Measurements from ENCODE around the gene ADAP1. TPM values are rescaled to one million over a fixed set of nuclear protein-coding genes. Genes with fewer than 3 reads are reported as not detected.

ADAP1 gene
- total RNA-seq, 2 experiments from 2014 or later = 6.8 to 7.2 TPM

- no peaks in the 10 kb centered on the region for H3K9me3 Mint-ChIP-seq
- CTCF ChIA-PET = interaction anchor here (9.5 kb wide), 1 partner anchor 72 kb away, joined by 220 read pairs; no protein-coding TSS in a partner anchor
- no peaks in the 10 kb centered on the region for H3K27me3 Mint-ChIP-seq
- TF ChIP-seq CTCF (IDR thresholded peaks at IDR 0.05) = no peak
- H3K36me3 Mint-ChIP-seq (ENCODE audit: low read depth) = no peaks in the 10 kb centered on the region
- DNase-seq (no peak), ATAC-seq (ENCODE audit: poor library complexity) (no peak)
- POLR2A ChIA-PET = no interaction called here
- H3K4me3 Mint-ChIP-seq = no peak overlapping the region
- Histone ChIP-seq H3K4me1 (ENCODE audit: insufficient read depth, low read length) (peaks cover 12% of the 10 kb centered on the region), H3K27me3 (ENCODE audit: control insufficient read depth in 1 of 2, insufficient read depth in 2 of 2, low read length in 2 of 2) (peaks cover 10 to 15% of the 10 kb centered on the region in 2 experiments), H3K9me3 (ENCODE audit: control insufficient read depth in 1 of 2, insufficient read depth in 1 of 2, low read length in 2 of 2) (peaks cover 0 to 4% of the 10 kb centered on the region in 2 experiments), H3K27ac (ENCODE audit: low read depth in 1 of 2, low read length in 2 of 2) (no peak overlapping the region), H3K4me3 (ENCODE audit: low read length) (no peak overlapping the region), H3K36me3 (ENCODE audit: insufficient read depth, low read length) (peaks cover 2% of the 10 kb centered on the region)
- H3K27ac Mint-ChIP-seq = no peak overlapping the region
- peaks cover 6% of the 10 kb centered on the region for H3K4me1 Mint-ChIP-seq (ENCODE audit: low read depth)
- intact Hi-C loops (cut with DNase I, micrococcal nuclease) = no loop called here
Measured at GRCh38 chr7:990933-991728, 36.7 kb upstream of the ADAP1 start.

- peaks cover 6% of the 10 kb centered on the region for H3K4me1 Mint-ChIP-seq (ENCODE audit: low read depth)
- intact Hi-C loops (cut with DNase I, micrococcal nuclease) = no loop called here
- no peak overlapping the region for H3K27ac ChIP-seq (ENCODE audit: low read depth in 1 of 2, low read length in 2 of 2)
- H3K4me3 Mint-ChIP-seq = no peak overlapping the region
- H3K4me3 ChIP-seq (ENCODE audit: low read length) = no peak overlapping the region
- DNase-seq (no peak), ATAC-seq (ENCODE audit: poor library complexity) (no peak)
- peaks cover 12% of the 10 kb centered on the region for H3K4me1 ChIP-seq (ENCODE audit: insufficient read depth, low read length)
- no peaks in the 10 kb centered on the region for H3K9me3 Mint-ChIP-seq
- no peaks in the 10 kb centered on the region for H3K36me3 Mint-ChIP-seq (ENCODE audit: low read depth)
- no peak for TF ChIP-seq CTCF (IDR thresholded peaks at IDR 0.05)
- H3K27ac Mint-ChIP-seq = no peak overlapping the region
- peaks cover 10 to 17% of the 10 kb centered on the region in 2 experiments for H3K27me3 ChIP-seq (ENCODE audit: control insufficient read depth in 1 of 2, insufficient read depth in 2 of 2, low read length in 2 of 2)
- H3K36me3 ChIP-seq (ENCODE audit: insufficient read depth, low read length) = no peaks in the 10 kb centered on the region
- peaks cover 0 to 4% of the 10 kb centered on the region in 2 experiments for H3K9me3 ChIP-seq (ENCODE audit: control insufficient read depth in 1 of 2, insufficient read depth in 1 of 2, low read length in 2 of 2)
- ChIA-PET POLR2A (no interaction called here), CTCF (interaction anchor here (9.5 kb wide), 1 partner anchor 73 kb away, joined by 220 read pairs; no protein-coding TSS in a partner anchor)
- H3K27me3 Mint-ChIP-seq = peaks cover 4% of the 10 kb centered on the region
Measured at GRCh38 chr7:990352-990932, 36.0 kb upstream of the ADAP1 start.

DNA sequence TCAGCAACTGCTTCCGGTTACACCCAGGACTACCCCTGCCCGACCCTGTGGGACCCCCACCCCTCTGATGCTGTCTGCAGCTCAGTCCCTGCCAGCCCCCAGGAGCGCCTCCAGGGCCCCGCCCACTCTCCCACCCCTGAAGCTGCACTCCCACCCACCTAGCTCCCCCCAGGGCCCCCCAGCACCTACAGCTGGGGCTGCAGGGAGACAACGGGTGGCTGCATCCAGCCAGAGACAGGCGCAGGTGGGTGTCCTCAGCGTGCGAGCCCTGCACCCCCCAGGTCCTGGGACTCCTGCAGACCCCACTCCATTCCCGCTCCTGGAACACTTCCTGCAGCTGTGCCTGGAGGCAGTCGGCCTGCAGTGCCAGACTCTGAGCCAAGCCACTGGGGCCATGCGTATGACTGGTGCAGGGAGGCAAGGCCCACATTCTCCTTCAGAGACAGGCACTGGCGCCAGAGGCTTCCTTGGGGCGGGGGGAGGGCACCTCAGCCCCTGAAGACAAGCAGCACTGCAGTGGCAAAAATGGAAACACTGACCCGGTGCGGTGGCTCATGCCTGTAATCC lies 34.6 kb upstream of the ADAP1 start:
- TF ChIP-seq CTCF (IDR thresholded peaks at IDR 0.05) = no peak
- H3K4me1 ChIP-seq (ENCODE audit: insufficient read depth, low read length) = peaks cover 12% of the 10 kb centered on the region
- DNase-seq = no peak
- Mint-ChIP-seq H3K4me3 (no peak overlapping the region), H3K27me3 (peaks cover 5% of the 10 kb centered on the region), H3K36me3 (ENCODE audit: low read depth) (no peaks in the 10 kb centered on the region), H3K9me3 (no peaks in the 10 kb centered on the region), H3K4me1 (ENCODE audit: low read depth) (peaks cover 6% of the 10 kb centered on the region), H3K27ac (no peak overlapping the region)
- no peak overlapping the region for H3K27ac ChIP-seq (ENCODE audit: low read depth in 1 of 2, low read length in 2 of 2)
- intact Hi-C loops (cut with DNase I, micrococcal nuclease) = no loop called here
- H3K4me3 ChIP-seq (ENCODE audit: low read length) = no peak overlapping the region
- POLR2A ChIA-PET = no interaction called here
- no peak for ATAC-seq (ENCODE audit: poor library complexity)
- H3K27me3 ChIP-seq (ENCODE audit: control insufficient read depth in 1 of 2, insufficient read depth in 2 of 2, low read length in 2 of 2) = peaks cover 10 to 17% of the 10 kb centered on the region in 2 experiments
- H3K9me3 ChIP-seq (ENCODE audit: control insufficient read depth in 1 of 2, insufficient read depth in 1 of 2, low read length in 2 of 2) = peaks cover 0 to 4% of the 10 kb centered on the region in 2 experiments
- no peaks in the 10 kb centered on the region for H3K36me3 ChIP-seq (ENCODE audit: insufficient read depth, low read length)
- CTCF ChIA-PET = no interaction called here
